Embryonic facial prominence (tissue), 1 donor: ENCODE measurements around the gene CAMKK1.
"Not testable (repeated sequence)": the region's sequence is repeated elsewhere in the genome, so short reads cannot be mapped to it uniquely, and the experiment has no call there.

Source experiments
- DNase-seq: peaks from one replicate; pipeline ENCODE4 v3.0.0-alpha.2; 2016; ENCODE audit errors: extremely low spot score

The CAMKK1 gene

DNA sequence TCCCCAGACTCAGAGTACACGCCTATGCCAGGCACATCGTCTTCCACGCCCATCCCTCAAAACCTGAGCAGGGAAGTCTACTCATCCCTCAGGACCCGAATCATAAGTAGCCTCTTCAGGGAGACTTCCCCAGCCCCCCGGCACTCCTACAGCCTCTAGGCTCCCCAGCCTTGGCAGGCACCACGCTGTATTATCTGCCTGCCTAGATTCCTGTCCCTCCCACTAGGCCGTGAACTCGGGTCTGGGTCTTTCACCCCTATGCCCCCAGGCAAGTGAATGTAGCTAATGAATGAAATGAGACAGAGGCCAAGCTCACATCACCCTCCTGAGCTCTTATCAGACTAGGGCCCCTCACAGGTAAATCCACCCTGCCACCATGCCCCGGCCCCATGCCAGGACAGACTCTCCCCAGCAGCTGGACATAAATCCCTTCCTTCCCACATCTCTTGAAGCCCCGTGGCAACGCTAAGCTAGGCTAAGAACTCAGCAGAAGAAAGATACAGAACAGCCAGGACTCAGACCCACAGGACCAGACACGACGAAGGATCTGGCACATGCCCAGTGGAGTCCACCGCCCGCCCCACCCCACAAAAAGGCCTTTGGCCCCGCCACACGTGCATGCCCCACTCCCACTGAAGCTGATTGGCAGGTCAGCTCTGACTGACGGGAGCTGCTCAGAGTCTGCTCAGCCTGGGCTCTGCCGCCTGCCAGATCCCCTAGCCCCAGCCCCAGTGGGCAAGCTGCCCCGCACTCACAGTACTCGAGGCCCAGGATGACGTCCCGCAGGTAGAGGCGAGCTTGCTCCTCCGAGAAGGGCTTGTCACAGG lies 13.0 kb downstream of the CAMKK1 start:
- no peak for DNase-seq

DNA sequence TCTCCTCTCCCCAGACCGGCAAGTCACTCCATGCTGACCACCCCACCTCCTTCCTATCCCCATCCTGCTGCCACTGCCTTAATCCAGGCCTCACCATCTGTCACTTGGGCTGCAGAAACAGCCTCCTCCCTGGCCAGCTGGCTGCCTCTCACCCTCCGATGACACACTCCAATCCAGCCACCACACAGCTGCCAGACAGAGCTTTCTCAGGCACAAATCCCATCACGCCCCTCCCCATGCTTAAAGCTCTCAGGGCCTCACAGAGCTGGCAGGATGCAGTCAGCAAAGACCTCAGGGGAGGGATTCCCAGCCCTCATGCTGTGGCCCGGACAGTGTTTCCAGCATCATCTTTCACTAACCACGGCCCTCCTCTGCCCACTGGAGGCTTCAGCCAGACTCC lies 13.7 kb downstream of the CAMKK1 start:
- no peak for DNase-seq

DNA sequence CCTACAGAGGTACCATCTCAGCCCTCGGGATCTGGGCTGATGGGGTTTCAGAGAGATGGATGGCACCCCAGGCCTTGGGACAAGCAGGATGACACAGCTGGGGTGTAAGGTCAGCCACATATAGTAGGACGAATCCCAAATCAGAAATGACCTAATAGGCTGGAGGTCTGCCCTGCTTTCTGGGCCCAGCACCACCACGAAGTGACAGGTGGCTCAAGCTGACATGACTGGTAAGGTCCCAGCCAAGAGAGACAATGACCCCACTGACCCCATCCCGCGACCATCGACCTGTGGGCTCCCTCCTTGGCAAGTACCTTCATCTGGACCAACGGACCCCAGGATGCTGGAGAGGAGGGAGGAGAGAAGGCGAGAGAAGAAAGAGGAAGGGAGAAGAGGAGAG lies 15.6 kb downstream of the CAMKK1 start:
- DNase-seq, result no peak

DNA sequence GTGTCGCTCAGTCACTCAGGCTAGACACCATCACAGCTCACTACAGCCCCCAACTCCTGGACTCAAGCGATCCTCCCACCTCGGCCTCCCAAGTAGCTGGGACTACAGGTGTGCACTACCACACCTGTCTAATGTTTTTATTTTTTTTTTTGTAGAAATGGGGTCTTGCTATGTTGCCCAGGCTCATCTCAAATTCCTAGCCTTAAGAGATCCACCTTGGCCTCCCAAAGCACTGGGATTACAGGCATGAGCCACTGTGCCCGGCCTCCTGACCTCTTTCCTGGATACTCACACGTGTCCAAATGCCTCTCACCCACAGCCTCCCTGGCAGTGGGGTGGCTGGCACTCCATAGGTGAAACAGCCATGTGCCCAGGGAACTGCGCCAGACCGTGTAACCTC lies 17.5 kb downstream of the CAMKK1 start:
- DNase-seq, result no peak

DNA sequence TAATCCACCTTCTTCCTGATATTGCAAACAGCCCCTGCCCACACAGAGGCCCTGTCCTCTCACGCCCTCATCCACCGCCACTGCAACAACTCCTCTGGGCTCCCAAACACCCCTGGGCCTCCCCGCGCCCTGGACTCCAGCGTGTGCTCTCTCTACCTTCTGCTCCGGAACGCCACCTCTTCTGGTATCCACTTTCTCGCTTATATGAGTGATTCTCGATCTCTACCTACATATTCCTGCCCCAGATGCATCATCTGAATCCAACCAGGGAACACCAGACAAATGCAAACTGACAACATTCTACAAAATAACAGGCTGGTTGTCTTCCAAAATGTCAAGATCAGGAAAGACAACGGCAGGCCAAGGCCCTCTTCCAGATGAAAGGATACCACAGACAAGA lies 19.0 kb downstream of the CAMKK1 start:
- no peak for DNase-seq

DNA sequence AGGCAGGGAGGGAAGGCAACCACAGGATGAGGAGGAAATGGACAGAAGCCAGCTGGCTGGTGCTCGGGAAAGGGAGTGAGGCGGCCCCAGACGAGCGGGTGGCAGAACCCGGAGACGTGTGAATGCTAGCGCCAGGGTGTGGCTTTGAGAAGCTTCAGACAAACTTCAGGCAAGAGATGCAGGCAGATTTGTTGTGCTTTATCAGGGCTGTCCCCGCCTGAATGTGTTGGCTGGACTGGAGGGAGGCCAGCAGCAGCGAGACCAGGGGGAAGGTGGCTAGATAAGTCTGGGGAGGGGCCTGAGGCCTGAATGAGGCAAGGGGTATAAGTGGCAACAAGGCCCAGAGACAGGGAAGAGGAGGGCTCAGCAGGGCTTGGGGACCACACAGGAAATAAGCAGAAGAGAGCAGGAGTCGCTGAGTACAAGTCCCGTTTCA lies 22.0 kb downstream of the CAMKK1 start:
- DNase-seq, result no peak

DNA sequence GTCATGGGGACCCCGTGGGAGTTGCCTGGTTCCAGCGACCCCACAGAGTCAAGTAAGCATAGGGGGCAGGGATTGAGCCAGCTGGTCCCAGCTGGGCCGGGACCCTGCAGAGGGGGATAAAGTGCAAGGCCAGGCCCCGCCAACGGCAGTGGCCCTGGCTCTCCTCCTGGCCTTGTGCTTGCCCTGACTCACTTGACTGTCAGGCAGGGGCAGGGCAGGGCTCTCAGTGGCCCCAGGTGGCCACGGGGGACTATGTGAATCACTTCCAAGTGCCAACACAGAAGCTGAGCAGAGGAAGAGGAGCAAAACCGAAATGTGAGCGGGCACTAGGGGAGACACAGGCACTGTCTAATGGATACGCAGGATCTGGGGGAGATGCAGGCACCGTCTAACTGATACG lies 25.2 kb downstream of the CAMKK1 start:
- no peak for DNase-seq

DNA sequence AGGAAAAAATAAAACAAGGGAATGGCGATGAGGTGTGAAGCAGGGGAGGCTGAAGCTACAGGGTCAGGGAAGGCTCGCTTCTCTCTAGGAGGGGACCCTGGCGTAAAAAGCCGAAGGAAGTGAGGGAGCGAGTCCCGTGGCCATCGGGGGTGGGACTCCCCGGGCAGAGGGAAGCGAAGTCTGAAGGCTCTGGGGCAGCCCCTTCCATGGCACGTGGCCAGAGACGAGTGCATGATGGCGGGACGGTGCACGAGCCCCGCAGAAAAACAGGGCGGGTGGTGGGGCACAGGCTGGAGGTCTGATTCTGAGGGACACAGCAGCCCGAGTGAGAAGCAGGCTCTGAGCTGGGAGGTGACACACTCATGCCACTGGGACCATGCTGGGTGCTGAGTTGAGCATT lies 25.7 kb downstream of the CAMKK1 start:
- DNase-seq, result no peak

DNA sequence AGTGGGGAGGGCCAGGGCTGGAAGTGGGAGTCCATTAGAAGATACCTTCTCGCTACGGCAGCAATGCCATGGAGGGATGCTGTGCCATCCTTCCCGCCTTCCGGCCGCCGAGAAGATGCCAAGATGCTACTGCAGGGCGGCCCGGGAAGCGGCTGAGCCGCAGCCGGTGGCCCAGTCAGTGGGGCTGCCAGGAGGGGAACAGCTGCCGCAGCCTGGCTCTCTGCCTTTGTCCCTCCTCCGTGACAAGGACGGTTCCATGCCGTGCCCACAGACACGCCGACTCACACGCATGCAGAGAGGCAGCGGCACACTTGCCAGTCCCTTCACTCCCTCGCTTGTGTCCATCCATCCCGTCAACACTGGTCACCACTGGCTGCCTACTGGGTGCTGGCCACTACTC lies 26.6 kb downstream of the CAMKK1 start:
- no peak for DNase-seq

DNA sequence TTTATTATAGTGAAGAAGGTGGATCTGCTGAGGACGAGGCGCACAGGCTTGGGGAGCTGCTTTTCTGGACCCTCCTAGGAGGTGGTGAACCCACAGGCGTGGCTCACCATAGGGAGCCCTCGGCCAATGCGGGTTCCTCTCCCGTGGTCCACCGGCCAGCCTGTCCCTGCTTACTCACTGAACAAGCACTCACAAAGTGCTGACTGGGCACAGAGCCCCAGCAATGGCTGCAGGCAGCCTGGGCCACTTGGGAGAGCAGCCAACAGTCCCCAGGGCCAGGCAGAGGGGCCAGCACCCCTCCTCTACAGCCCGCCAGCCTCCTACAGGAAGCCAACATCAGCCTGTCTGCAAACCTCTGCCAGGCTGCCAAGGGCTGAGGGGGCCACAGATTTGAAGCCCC lies 27.7 kb downstream of the CAMKK1 start:
- no peak for DNase-seq

DNA sequence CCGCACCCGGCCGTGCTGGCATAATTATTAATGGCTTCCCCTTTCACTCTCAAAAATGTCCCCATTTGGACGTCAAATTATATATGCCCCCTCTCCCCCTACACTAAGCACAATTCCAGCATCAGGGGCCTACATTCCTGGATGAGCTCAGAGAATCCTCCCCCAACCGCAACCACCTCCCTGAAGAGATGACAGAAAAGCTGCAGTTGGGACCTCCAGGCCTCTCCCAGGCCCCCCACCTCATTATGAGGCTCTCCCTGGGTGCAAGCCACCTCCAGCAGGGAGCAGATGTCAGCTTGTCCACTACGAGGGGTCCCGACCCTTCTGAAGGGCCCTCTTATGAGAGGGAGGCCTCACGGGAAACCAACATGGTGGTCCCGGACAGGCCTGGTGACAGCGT lies 28.3 kb downstream of the CAMKK1 start:
- DNase-seq, result no peak

DNA sequence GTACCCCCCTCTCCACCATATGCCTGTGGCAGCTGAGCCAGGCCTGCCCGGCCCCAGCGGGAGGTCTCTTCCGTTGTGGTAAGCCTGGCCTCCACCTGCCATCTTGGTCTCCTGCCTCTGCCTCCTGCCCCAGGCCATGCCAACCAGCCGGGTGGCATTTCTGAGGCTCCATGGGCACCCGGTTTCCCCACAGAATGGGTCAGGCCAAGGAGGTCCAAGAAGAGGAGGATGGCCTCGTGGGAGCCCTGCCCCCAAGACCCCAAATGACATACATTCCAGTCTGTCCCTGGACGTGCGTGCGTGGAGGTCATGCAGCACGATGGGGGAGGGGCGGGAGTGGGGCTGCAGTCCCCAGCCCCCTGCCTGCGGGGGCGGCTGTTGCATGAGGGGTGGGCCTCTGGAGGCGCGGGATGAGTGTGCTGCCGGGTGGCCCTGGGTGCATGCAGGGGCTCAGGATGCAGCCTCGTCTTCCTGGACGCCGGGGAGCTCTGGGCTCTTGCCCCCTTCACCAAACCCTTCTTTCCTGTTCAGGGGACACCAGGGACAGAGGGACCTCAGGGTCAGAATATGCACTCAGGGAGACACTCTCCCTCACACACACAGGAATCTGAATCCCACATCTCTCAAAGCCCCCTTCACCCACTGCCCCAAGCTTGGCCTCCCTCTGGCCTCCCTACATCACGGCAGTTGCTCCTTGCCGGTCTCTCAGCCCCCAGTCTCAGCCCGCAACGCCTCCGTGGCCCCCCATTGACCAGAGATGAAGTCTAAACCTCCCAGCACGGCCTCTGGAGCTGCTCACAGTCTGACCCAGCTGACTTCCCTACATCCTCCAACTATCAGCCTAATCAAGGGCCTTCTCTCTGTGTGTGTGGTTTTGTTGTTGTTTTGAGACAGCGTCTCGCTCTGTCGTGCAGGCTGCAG lies 30.8 kb downstream of the CAMKK1 start:
- DNase-seq, result no peak

DNA sequence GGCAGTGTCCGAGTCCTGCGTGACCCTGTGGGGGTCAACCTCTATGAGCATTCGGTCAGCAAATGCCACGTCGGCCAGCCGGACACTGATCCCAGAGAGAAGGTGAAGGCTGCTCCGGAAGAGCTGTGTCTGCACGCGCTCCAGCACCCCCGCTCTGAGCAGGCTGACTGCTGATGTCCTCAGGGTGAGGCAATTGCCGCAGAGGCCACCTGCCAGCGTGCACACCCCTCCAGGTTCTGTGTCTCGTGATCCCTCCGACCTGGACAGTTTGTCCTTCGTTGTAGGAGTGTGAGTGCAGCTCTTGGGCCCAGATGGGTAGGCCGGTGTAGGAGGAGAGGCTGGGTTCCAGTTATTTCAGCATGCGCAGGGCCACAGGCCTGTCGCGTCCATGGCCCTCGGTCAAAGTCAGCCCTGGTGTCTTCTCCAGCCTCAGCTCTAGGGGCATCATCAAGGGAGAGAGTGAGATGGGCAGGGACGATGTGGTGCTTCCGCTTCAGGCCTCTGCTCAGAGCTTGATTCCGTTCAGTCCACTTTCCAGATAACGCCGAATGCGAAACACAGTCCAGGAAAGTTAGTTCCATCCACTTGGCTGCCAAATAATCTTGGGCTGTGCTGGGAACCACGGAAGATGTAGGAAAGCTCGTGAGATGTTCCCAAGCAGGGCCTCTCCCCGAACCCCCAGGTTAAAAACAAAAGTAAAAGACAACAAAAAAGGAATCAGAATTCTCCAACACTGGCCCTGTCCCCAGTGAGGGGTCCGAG lies 31.7 kb downstream of the CAMKK1 start:
- no peak for DNase-seq

DNA sequence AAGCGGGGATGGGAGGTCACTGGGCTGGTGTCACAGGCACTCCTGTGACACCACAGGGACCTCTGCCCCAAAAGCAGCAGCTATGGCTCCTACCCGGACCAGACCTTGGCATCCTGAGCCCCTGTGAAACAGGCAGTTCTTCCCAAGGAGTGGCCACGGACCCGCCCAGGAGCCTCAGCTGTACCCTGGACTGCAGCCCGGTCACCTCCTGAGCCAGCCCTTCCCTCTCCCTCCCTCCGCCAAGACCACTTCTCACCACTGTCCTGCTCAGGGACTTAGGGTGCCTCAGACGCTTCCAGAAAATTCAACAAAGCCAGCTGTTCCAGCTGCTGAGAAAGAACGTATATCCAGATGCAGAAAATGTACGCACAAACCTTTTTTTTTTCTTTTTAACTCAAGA lies 32.9 kb downstream of the CAMKK1 start:
- no peak for DNase-seq

DNA sequence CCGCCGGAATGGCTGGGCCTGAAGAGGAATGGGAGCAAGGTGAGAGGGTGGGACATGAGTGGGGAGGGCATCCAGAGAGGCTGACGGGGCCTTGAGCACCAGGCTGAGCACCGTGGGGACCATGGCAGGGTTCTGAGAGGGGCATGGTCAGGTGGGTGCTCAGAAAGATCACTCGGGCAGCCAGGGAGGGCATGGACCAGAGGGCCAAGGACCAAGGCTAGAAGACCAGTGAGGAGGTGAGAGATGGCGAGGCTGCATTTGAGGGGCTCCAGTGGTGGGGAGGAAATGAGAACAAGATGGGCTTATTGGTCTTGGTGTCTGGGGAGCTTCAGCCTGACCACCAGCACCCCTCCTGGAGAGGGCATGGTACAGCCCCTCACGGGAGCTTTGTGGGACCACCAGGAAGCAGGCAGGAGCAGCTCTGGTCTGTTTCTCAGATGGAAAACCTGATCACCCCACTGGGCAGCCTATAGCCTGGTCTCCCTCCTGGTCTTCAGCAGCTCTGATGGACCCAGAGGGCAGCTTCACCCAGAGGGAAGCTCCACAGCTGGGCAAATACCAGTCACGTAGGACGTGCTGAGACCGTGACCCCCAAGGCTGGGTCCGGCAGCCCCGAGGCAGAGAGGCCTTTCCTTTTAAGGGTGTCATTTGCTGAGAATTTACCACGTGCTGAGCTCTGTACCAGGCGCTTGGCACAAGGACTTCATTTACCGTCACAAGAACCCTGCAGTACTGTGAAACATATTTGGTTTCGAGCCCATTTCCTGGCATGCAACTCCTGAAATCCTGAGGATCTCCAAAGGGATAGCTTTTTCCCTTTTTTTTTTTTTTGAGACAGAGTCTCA lies 35.4 kb downstream of the CAMKK1 start:
- no peak for DNase-seq

DNA sequence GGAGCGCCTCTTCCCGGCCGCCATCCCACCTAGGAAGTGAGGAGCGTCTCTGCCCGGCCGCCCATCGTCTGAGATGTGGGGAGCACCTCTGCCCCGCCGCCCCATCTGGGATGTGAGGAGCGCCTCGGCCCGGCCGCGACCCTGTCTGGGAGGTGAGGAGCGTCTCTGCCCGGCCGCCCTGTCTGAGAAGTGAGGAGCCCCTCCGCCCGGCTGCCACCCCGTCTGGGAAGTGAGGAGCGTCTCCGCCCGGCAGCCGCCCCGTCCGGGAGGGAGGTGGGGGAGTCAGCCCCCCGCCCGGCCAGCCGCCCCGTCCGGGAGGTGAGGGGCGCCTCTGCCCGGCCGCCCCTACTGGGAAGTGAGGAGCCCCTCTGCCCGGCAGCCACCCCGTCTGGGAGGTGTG lies 38.6 kb downstream of the CAMKK1 start:
- not testable (repeated sequence) for DNase-seq

DNA sequence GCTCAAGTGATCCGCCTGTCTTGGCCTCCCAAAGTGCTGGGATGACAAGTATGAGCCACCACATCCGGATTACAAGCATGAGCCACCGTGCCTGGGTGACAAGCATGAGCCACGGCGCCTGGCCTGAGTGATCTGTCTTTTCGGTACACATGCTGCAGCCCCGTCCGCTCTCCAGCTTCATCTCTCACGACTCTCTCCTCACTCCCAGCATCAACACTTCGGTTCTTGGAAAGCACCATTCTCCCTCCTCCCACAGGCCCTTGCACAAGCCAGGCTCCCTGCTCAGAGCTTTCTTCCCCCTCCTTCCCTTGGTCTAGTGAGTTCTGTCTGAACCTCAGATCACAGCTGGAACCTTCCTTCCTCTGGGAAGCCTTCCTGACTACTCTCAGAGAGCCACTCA lies 40.3 kb downstream of the CAMKK1 start:
- no peak for DNase-seq

DNA sequence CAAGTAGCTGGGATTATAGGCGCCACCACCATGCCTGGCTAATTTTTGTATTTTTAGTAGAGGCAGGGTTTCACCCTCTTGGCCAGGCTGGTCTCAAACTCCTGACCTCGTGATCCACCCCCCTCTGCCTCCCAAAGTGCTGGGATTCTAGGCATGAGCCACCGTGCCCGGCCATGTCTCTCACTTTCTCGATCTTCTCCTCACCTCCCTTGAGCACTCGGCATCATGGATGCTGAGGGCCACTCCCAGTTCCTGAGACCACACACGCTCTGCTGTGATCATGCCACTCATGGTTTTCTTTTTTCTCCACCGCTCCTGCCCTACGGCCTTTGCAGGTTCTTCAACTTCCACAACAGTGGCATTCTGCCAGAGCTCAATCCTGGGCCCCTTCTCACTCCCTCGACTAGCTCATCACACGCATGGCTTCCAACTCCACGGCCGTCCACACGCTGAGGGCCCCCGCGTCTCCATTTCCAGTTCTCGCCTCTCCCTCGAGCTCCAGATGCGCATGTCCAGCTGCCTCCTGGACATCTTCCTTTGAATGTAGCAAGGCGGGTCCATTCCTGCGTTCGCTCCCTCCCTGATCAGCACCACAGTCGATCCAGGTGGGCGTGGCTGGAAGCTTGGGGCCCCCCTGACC lies 41.3 kb downstream of the CAMKK1 start:
- no peak for DNase-seq

DNA sequence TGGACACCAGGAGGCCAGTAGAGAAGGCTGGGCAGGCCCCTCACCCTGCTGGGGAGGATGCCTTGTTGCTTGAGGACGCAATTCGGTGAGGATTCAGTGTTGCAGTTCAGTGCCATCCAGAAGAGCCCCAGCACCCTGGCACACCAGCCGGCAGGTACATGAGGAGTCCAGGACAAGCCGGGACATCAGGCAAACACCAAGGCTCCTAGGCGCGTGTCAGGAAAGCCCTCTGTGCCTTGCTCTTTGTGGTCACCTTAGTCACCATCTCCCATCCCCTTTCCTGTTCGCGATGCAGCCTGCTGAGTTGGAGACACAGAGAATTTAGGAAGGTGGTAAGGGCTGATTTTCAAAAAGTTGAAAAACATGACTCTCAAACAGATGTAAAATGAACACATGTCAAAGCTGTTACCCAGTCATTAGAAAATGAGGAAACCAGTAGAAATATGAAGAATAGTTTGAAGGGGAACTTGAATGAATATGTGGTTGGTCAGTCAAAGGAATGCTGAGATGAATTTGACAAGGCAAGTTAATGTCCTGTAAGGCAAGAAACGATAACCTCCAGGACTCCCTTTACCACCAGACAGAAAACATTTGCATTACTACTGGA lies 44.5 kb downstream of the CAMKK1 start:
- DNase-seq, result no peak

DNA sequence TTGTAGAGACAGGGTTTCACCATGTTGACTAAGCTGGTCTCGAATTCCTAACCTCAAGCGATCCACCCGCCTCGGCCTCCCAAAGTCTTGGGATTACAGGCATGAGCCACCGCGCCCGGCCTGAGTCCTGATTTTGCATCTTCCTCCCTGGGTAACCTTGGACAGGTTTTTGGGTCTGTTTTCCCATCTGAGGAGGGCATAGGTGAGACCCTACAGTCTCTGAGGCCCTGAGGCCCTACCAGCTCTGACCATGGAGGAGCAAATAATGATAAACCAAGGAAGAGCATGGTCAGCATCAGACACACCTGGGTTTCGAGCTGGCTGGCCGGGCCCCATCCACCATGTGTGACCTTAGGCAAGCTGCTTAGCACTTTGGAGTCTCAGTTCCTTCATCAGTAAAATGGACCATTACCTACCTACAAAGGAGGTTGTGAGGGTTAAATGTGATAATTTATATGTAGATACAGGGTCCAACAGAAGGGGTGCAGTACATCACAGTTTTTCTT lies 45.6 kb downstream of the CAMKK1 start:
- DNase-seq, result no peak
